NCI-H2196 treated with DMSO at 0.1 percent for 48 hours (cell line): ENCODE measurements around the gene GPHB5.
"Not testable (repeated sequence)": the region's sequence is repeated elsewhere in the genome, so short reads cannot be mapped to it uniquely, and the experiment has no call there.

ENCODE experiments used
- DNase-seq: peaks from one replicate; lab custom pipeline; 2025; ENCODE audit not compliant: unreplicated experiment; lab: John Stamatoyannopoulos, UW

Gene GPHB5, protein sequence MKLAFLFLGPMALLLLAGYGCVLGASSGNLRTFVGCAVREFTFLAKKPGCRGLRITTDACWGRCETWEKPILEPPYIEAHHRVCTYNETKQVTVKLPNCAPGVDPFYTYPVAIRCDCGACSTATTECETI

DNA sequence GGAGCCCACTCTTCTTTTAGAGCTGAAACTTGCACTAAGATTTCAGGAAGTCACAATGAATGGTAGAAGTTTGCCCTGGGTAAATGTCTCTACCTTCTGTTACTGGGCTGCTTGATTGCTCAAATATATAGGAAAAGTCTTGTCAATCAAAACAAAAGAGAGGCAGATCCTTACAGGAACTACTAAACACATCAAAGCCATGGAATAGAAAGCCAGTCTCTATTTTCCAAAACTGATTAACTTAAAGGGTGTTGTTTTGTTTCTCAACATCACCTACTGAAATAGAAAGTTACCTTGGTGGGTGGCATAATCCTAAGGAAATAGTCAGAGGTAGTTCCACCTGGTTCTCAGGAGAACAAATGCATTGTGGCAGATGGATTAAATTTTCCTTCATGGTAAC is at the start of gene GPHB5:
Gene GPHB5 (minus strand): TSS at position 101 of the 400 bp plus-strand sequence. CDS start 1,086 bp downstream, outside the sequence.
- DNase-seq, result no peak

DNA sequence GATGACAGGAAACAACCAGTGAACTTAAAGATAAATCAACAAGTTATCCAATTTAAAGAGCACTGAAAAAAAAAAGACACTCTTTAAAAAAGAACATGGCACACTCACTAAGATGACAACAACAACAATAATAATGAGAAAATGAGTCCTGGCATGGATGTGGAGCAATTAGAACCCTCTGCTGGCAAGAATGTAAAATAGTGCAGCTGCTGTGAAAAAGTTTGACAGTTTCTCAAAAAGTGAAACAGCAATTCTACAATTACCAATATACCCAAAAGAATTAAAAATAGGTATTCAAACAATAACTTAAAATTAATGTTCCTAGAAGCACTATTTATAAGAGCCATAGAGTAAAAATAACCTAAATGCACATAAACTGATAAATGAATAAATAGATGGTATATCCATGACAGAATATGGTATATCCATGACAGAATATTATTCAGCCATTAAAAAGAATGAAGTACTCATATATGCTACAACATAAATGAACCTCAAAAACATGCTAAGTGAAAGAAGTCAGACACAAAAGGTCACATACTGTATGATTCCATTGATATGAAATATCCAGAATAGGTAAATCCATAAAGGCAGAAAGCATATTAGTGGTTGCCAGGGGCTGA is 49.1 kb upstream of the GPHB5 start:
- DNase-seq, result no peak

- no peak for DNase-seq
Observed at GRCh38 chr14:63362389-63362819, 43.7 kb upstream of the GPHB5 start.

- peak; percentile 17 for DNase-seq
Observed at GRCh38 chr14:63361790-63362189, 43.1 kb upstream of the GPHB5 start.

- DNase-seq, result no peak
Observed at GRCh38 chr14:63357841-63358240, 39.1 kb upstream of the GPHB5 start.

GRCh38 chr14:63345826-63346225 is 27.1 kb upstream of the GPHB5 start:
- no peak for DNase-seq

DNA sequence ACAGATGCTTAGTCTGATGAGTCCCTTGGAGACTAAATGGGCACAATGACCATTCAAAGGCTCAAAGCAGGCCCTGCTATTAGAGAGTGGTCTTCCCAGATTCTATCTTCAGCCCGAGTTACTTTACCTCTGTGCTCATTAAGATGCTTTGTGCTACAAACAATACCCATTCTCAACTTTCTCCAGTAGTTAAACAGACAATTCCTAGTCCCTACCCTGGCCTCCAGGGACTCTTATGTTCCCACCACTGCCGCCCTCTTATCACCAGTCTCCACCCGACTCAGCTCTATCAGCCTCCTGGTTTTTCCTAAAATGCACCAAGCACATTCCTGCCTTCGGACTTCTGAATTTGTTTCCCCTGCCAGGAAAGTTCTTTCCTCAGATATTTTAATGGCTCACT is 25.6 kb upstream of the GPHB5 start:
- DNase-seq, result no peak

DNA sequence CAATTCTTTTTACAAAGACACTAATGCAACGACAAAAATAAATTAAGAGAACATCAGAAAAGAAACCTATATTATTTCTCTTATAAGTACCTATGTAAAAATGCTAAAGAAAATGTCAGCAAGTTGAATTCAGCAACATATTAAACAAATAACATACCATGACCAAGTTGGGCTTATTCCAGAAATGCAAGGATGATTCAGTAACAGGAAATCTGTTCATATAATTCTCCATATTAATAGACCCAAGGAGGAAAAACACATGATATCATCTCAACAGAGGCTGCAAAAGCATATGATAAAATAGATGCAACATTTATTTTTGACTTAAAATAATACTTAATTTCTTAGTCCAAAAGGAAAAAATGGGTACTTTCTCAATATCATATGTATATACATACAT is 25.1 kb upstream of the GPHB5 start:
- no peak for DNase-seq

DNA sequence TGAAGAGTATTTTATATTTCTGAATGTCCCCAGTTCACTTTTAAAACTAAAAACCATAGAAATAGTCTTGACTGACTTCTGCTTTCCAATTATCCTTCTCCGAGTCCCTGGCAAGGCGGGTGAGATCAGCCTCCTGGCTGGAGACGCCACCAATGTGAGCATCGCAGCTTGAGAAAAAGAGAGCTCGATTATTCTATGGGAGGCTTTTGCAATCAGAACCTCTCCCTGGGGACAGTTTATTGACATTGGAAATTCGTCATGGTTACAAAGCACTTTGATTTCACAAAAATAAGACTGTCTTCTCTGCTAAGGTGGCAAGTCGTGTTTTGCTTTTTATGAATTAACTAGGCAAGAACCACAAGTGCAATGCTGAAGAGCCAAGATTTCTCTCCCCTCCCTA is 23.6 kb upstream of the GPHB5 start:
- no peak for DNase-seq

DNA sequence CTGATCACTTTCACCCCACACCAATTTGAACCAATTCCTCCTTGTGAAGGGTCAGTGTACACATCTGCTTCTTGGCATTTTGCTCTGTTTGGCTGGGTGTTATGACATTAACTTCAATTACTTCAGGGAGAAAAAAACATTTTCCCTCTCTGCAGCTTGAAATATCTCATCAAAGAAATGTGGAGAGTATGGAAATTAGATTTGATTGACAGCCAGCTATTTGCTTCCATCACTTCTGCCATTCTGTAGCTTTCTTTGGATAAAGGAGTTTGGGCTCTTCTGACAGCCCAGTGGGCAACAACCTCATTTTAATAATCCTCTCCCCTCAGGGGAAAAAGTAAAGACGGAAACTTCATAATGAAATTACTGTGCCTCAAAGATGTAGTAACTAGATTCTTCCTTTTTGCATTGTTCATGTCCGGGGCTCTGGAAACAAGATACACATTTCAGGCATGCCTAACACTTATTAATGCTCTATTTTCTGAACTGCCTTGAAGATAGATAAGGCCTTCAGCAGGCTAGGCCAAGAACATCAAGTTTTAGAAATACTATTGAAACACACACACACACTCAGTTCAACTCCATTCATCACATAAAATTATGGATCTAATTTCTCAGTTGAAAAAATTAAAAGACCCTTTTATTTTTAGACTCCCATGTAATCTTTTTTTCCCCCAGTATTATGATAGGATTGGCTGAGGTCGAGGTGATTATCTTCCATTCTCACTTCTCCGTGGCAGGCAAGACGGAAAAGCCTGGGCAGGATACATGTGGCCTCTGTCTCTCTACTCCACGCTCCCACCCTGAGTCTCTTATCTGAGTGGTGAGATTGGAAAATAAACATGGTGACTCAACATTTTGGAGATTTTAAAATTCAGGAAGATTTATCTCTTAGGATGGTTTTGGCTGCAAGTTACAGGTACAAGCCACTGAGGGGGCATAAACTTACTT is 10.3 kb upstream of the GPHB5 start:
- DNase-seq, result no peak

DNA sequence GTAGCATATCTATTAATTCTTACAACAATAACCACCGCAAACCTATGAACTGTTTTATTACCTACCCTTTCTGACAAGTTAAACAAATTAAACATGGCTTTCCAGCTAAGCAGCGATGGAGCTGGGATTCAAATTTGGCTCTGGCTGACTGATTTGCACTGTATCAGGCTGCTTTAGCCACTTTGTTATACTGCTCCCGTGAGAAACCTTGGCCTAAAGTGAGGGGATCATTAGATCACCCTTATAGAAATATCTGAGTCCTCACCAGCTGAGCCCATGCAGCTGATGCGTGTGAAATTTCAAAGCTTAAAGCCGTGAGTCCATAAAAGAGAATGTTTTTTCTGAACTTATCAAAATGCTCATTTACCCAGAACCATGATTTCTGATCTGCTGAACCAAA is 8.1 kb upstream of the GPHB5 start:
- no peak for DNase-seq

GRCh38 chr14:63322897-63323573 is 4.3 kb upstream of the GPHB5 start:
- no peak for DNase-seq

DNA sequence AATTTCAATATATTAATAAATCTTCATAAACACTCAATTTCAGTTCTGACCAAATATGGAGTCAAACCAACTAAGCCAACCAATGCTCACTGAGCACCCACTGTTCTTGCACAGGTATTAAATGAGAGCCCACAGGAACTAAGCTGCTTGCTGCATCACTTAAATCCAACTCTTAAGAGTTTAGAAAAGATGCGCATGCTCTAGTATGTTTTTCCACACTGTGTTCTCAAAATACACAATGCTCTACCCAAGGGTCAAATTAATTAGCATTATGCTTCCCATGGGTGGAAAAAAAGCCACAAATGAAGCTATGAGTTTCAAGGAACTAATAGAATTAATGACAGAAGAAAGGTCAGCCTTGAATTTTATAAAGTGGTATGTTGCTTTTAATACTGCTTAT is 3.7 kb upstream of the GPHB5 start:
- DNase-seq, result no peak

DNA sequence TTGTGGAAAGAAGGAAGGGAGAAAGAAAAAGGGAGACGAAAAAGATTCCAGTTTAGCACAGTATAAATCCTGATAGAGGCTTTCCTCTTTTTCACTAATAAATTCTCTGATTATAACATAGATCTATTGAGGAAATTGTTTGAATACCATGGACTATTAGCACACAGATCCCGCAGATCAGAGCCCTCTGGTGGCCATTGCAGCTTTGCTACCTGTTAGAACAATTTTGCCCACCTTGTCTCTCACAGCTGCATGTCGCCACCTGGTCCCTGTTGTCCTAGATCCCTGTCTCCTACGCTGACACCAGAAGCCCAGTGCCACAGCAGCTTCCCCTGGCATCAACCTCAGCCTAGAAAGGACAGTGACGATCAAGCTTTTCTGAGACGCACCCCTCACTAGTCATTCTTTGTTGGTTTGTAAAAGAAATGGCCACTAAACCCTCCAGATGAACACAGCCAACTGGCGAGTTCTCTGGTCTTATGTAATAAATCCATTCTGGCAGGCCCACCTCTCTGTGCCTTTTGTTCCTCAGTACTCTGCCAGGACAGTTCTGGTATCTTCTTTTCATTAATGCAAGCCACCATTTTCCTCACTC is 9.9 kb downstream of the GPHB5 start:
- no peak for DNase-seq

DNA sequence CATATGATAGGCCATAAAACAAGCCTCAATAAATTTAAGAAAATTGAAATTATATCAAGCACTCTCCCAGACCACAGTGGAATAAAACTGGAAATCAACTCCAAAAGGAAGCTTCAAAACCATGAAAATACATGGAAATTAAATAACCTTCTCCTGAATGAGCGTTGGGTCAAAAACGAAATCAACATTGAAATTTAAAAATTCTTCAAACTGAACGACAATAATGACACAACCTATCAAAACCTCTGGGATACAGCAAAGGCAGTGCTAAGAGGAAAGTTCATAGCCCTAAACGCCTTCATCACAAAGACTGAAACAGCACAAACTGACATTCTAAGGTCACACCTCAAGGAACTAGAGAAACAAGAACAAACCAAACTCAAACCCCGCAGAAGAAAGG is 14.3 kb downstream of the GPHB5 start:
- not testable (repeated sequence) for DNase-seq

GRCh38 chr14:63301891-63302534 is 16.7 kb downstream of the GPHB5 start:
- no peak for DNase-seq

DNA sequence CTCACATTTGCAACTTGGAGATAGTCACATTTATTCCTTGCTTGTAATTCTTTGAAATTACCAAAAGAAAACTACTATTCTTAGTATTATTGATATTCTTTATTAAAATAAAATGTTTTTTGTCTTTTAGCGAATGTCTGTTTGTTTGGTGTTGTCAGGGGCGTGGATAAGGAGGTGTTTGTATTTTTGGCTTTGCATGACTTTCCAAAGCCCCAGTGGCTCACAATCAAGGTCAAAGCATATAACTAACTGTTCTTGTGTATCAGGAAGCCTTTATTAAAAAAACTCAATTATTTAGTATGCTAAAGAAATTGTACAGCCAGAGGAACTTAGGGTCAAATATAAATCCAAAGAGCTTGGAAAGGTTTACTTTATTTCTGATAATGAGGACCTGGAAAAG is 17.9 kb downstream of the GPHB5 start:
- DNase-seq, result no peak

GRCh38 chr14:63299351-63300110 is 19.2 kb downstream of the GPHB5 start:
- no peak for DNase-seq

DNA sequence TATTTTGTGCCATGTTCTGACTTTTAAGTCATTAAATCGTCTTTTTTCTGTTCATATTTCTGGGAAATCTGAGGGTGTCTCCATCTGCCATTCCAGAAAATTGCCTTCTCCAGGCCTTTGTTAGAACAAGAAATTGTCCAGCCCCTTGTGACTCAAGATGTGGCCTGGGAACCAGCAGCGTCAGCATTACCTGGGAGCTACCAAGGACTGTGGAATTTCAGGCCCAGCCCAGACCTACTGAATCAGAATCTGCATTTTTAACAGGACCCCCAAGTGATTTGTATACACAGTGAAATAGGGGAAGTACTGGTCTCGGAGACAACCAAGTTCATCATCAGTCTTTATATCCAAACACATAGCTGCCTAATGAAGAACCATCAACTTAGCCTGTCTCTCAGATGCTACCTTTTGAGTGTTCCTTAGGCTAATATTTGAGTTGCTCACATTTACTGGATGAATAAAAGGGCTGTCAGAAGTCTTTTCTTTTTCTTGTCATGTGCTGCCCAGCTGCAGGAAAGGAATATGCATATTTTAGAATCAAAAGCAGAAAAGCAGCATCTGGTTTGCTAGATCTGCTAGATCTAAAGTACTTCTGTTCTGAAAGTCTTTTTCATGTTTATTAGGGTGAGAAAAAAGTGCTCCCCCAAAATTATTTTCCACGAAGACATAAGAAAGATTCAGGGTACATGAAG is 21.2 kb downstream of the GPHB5 start:
- no peak for DNase-seq
